Cerebellar nuclear complex (tissue), 1 donor: Measurements from ENCODE around the gene RTKN.
"Not testable (repeated sequence)": the region's sequence is repeated elsewhere in the genome, so short reads cannot be mapped to it uniquely, and the experiment has no call there.

Experiments
- DNase-seq, 2 experiments: peaks; one replicate each; lab custom pipeline; 2025; lab: John Stamatoyannopoulos, UW

The RTKN gene

GRCh38 chr2:74441690-74442482 lies at the start of gene RTKN:
Gene RTKN, minus strand, starts transcription at chr2:74441937. Its CDS starts 121 bp downstream, at chr2:74441816.
- DNase-seq, result no peak

- DNase-seq, result no peak
These were observed 48.2 kb upstream of the RTKN start for GRCh38 chr2:74489906-74490305.

DNA sequence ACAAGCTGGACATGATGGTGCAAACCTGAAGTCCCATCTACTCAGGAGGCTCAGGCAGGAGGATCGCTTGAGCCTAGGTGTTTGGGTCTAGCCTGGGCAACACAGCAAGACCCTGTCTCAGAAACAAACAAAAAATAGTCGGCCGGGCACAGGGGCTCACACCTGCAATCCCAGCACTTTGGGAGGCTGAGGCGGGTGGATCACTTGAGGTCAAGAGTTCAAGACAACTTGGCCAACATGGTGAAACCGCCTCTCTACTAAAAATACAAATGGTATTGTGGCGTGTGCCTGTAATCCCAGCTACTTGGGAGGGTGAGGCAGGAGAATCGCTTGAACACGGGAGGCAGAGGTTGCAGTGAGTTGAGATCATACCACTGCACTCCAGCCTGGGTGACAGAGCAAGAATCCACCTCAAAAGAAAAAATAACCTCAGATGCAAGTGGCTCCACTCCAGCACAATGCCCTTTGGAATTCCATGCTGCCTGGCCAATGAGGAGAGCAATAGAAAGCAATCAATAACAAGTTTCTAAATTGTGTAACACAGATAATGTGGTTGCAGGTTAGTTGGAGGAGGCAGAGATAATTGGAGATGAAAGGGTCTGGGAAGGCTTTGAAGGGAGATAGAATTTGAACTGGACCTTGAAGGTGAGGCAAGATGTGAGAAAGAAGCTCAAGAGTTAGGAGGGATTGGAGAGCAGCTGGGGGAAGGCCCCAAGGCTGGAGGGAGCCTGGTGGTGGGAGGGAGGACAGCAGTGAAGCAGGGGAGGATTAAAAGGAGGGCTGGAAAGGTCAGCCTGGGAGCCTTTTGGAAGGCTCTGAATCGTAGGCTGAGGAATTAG lies 47.1 kb upstream of the RTKN start:
- DNase-seq, result no peak

DNA sequence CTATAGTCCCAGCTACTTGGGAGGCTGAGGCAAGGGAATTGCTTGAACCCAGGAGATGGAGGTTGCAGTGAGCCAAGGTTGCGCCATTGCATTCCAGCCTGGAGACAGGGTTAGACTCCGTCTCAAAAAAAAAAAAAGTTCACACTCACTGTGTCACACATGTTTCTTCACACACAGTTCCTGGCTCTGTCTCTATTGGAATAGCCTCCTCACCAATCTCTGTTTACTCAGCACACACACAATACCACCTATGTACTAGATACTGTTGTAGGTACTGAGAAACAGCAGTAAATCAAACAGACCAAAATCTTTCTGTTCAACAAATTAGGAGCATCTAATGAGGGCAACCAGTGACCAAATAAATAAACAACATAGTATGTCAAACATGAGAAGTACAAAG lies 44.4 kb upstream of the RTKN start:
- no peak for DNase-seq

DNA sequence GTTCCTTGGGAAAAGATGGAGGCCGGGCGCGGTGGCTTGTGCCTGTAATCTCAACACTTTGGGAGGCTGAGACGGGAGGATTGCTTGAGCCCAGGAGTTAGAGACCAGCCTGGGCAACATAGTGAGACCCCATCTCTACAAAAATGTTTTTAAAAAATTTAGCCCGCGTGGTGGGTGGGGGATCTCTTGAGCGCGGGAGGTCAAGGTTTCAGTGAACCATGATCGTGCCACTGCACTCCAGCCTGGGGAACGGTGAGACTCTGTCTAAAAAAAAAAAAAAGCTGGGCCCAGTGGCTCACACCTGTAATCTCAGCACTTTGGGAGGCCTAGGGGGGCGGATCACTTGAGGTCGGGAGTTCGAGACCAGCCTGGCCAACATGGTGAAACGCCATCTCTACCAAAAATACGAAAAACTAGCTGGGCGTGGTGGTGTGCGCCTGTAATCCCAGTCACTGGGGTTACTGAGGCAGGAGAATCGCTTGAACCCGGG lies 42.0 kb upstream of the RTKN start:
- DNase-seq, result not testable (repeated sequence)

DNA sequence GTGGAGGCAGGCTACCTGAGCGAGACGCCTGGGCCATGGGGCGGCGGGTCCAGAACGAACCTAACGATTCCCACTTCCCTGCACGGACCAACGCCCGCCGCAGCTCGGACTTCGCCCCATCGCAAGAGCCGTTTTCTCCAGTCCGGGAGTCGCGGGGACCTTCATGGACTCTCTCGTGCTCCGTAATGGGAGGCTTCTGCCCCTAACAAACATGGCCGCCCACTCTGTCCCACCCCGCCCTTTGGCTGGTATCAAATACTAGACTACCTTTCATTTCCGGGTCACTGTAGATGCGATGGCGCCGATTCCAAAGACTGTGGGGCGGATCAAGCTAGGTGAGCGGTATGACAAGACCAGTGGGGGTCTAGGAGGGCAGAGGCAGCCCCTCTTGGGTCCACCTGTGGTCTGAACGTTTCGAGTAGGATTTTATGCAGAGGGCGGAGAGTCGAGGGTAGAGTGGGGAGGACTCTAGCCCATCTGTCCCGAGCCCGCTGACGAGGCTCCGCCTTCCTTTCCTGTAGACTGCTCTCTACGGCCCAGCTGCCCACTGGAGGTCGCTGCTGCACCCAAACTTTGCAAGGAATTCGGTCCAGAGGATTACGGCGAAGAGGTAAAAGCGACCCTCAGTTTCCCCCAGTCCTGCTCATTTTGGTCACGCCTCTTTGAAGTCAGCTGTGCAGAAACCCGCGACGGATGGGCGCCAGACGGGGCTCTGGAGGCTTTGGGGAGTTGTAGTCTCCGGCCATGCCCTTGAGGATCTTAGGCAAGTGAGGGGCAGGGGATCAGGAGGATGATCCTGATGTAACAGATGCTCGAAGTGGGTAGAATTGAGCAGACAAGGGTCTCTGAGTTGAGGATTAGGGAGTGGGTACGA lies 41.3 kb upstream of the RTKN start, which contains the start of the genes CCDC142 and TTC31:
TSS of gene CCDC142 (minus strand) at position 198 of the 874 bp plus-strand sequence. CDS start at position 37, 161 bp downstream.
TSS of gene TTC31 (plus strand) at position 281 of the 874 bp plus-strand sequence. CDS start at position 296, 15 bp downstream.
- peak; percentile 51 to 96 for DNase-seq

GRCh38 chr2:74481961-74482800 lies 40.4 kb upstream of the RTKN start:
- DNase-seq, result no peak

- DNase-seq, result no peak
These were observed 39.7 kb upstream of the RTKN start for GRCh38 chr2:74481431-74481830.

- no peak for DNase-seq
These were observed 33.2 kb upstream of the RTKN start for GRCh38 chr2:74474899-74475298.

- DNase-seq, result no peak
These were observed 32.7 kb upstream of the RTKN start for GRCh38 chr2:74474481-74474880.

- DNase-seq, result no peak
These were observed 31.2 kb upstream of the RTKN start for GRCh38 chr2:74472945-74473258.

DNA sequence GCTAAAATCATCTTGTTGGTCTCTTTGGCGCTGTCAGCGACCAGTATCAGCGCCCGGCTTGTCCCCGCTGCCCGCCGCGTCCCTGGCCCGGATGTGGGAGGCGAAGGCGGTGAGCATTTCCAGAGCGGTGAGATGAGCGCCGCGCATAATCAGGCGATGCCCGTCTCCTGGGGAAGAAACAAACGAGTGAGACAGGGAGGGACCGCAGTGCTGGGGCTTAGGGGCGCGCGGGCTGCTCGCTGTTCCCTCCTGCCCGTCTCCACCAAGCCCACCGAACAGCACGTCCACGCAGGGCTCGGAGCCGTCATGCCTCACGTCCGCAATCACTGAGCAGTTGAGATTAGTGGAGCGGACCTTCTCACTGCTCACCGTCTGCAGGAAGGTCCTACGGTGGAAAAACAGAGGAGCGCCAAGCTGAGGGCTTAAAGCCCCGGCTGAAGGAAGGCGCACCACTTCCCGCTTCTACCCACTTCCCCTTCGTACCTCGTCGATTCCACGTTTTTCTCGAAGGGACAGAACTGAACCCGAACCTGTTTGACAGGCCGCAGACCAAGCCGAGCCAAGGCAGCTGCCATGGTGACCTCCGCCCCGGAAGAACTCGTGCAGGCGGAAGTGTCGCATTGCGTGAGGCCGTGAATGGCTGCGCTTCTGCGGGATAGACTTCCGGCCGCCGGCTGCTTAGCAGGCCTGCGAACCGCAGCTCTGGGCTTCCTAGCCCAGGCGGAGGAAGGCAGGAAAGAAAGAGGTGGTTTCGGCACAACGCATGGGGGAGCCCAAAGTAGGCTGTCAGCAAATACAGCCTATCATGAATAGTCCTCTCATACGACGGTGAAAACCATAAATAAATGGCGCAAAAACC lies 30.6 kb upstream of the RTKN start, which contains the start of gene MRPL53:
TSS of gene MRPL53 (minus strand) at position 595 of the 859 bp plus-strand sequence. CDS start at position 575, 20 bp downstream.
- DNase-seq, result peak; percentile 6 to 78

DNA sequence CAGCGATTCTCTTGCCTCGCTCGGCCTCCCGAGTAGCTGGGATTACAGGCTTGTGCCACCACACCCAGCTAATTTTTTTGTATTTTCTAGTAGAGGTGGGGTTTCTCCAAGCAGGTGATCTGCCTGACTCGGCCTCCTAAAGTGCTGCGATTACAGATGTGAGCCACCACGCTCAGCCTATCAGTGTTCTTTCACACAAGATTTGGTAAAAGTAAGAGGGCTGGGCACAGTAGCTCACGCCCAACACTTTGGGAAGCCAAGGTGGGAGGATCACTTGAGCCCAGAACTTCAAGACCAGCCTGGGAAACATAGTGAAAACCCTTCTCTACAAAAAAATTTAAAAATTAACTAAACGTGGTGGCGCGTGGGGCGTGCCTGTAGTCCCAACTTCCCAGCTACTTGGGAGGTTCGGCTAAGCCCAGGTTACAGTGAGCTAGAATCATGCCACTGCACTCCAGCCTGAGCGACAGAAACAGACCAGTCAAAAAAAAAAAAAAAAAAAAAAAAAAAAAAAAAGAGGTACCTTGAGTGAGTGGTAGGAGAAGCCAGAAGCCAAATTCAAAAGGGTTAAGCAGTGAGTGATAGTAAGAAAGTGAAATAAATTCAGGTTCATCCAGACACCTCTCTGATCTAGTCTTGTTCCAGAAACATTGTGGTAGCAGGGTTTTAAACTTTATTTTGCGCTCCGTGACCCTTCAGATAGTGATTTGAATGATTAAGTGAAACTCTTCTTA lies 29.8 kb upstream of the RTKN start:
- DNase-seq, result no peak

DNA sequence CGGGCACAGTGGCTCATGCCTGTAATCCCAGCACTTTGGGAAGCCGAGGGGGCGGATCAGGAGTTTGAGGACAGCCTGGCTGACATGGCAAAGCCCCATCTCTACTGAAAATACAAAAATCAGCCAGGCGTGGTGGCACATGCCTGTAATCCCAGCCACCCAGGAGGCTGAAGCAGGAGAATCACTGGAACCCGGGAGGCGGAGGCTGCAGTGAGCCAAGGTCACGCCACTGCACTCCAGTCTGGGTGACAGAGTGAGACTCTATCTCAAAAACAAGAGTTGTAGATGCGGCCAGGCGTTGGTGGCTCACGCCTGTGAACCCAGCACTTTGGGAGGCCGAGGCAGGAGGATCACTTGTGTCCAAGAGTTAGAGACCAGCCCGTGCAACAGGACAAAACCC lies 29.0 kb upstream of the RTKN start:
- not testable (repeated sequence) for DNase-seq

- DNase-seq, result no peak
These were observed 22.7 kb upstream of the RTKN start for GRCh38 chr2:74464406-74464805.

DNA sequence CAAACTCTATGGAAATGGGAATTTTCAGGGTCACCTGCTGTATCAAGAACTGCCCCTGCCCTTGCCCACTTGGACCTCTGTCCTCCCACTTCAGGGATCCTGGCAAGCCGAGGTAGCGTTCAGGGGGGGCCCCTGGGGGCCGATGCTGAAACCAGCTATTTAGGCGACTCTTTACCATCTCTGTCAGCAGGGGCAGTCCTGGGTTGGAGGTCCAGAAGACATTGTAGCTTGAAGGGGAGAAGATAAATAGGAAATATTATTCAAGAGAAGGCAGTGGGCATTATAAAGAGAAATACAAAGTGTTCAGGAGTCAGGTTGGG lies 21.0 kb upstream of the RTKN start:
- DNase-seq, result no peak

- no peak for DNase-seq
These were observed 20.5 kb upstream of the RTKN start for GRCh38 chr2:74462054-74462785.
